Measurements from ENCODE around the gene PIAS1. TPM values are rescaled to one million over a fixed set of nuclear protein-coding genes. Genes with fewer than 3 reads are reported as not detected.
"Not testable (repeated sequence)": the region's sequence is repeated elsewhere in the genome, so short reads cannot be mapped to it uniquely, and the experiment has no call there.

The PIAS1 gene
- total RNA-seq, 4 donors from 2014 or later = 31.6 to 70.9 (median 40.3) TPM

DNA sequence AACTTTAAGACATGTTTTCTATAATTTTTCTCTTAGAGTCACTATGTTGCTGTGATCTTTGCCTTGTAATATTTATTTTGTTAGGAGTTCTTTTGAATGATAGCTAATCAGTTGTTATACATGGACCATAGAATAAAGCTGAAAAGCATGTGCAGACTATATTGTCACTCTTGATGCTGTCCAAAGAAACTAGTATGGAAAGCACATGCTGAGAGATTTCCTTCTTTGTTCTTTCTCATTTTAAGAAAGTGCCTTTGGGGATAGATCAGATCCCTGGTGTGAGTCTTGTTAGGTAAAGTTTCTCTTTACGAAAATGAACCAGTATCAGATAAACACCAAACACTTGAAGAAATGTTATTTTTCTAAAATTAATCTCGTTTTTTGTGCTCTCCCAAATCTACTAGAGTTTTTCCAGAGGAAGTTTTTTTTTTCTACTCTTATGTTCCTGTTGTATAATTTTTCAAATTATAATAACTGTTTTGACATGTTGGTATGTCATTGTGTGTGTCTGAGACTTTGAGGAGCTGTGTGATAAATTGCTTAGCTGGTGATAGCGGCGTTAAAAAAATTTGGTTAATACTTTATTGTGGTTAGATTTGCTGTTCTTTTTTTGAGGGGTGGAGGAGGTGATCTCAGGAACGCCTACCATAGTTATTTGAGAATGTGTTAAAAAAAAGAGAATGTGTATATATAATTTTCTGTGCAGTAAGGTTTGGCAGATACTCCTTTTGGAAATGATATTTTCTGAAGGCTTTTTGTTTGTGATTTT is 2.2 kb downstream of the PIAS1 start:
- ATAC-seq (ENCODE audit: low FRiP score) (no peak), DNase-seq (ENCODE audit: low spot score) (no peak)

DNA sequence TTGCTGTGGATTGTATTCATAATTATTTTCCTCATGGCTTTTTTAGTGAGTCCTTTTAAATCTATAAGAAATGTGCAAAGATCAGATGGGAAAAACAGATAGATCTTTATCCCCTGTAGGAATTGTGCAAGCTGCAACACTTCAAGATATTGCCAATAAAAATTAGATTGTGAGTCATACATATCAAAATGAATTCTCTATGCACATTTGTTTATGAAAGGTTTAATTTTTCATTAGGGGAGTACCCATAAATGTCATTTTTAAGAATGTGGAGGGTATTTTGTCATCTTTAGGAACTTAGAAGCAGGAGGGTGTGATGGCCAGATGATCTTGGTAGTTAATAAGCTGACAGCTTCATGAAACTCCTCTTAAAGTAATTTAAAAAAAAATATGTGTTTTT is 2.9 kb downstream of the PIAS1 start:
- DNase-seq (ENCODE audit: low spot score) (no peak), ATAC-seq (ENCODE audit: low FRiP score) (no peak)
- TF ChIP-seq, protein P1, sequence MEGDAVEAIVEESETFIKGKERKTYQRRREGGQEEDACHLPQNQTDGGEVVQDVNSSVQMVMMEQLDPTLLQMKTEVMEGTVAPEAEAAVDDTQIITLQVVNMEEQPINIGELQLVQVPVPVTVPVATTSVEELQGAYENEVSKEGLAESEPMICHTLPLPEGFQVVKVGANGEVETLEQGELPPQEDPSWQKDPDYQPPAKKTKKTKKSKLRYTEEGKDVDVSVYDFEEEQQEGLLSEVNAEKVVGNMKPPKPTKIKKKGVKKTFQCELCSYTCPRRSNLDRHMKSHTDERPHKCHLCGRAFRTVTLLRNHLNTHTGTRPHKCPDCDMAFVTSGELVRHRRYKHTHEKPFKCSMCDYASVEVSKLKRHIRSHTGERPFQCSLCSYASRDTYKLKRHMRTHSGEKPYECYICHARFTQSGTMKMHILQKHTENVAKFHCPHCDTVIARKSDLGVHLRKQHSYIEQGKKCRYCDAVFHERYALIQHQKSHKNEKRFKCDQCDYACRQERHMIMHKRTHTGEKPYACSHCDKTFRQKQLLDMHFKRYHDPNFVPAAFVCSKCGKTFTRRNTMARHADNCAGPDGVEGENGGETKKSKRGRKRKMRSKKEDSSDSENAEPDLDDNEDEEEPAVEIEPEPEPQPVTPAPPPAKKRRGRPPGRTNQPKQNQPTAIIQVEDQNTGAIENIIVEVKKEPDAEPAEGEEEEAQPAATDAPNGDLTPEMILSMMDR (IDR thresholded peaks at IDR 0.05) = no peak

More for the DNA sequence above, 2.2 kb downstream of the PIAS1 start:
- TF ChIP-seq, protein P1 (IDR thresholded peaks at IDR 0.05) = no peak

DNA sequence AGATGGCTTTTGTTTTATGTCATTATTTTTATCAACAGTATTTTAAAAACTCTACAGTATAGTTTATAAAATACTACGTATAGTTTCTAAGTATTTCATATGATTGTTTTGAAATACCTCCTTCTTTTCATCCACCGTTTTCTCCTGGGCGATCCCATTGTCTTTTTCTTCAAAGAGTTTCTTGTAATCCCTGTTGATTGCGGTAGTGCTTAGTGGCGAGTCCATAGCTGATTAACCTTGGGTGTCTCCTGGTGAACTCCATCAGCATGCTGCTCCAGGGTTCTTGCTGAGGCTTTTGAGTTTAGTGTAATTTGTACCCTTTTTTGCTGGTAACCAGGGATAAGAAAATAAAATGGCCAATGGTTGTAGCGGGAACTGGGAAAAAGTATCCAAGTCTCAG is 3.6 kb downstream of the PIAS1 start:
- DNase-seq (ENCODE audit: low spot score) = no peak
- ATAC-seq (ENCODE audit: low FRiP score) = no peak
- TF ChIP-seq, protein P1 (IDR thresholded peaks at IDR 0.05) = no peak

DNA sequence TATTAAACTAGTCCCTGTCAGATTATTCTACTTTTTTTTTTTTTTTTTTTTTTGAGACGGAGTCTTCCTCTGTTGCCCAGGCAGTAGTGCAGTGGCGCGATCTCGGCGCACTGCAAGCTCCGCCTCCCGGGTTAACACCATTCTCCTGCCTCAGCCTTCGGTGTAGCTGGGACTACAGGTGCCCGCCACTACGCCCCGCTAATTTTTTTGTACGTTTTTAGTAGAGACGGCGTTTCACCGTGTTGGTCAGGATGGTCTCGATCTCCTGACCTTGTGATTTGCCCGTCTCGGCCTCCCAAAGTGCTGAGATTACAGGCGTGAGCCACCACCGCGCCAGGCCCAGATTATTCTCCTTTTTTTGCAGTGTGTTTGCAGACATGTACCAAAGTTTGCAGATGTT is 4.9 kb downstream of the PIAS1 start:
- not testable (repeated sequence) for DNase-seq (ENCODE audit: low spot score); ATAC-seq (ENCODE audit: low FRiP score)

DNA sequence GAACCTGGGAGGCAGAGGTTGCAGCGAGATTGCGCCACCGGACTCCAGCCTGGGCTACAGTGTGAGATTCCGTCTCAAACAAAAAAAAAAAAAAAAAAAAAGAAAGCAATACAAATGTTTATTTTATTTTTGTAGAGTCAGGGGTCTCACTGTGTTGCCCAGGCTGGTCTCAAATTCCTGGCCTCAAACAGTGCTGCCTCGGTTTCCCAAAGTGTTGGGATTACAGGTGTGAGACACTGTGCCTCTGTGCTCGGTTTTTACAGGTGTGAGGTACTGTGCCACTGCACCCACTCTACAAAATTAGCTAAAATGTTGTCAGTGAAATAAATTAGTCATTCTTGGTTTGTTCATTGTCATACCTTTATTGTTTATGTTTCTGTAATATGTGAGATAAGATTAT is 5.5 kb downstream of the PIAS1 start:
- TF ChIP-seq, protein P1 (IDR thresholded peaks at IDR 0.05) = no peak
- DNase-seq (ENCODE audit: low spot score) (no peak), ATAC-seq (ENCODE audit: low FRiP score) (no peak)

DNA sequence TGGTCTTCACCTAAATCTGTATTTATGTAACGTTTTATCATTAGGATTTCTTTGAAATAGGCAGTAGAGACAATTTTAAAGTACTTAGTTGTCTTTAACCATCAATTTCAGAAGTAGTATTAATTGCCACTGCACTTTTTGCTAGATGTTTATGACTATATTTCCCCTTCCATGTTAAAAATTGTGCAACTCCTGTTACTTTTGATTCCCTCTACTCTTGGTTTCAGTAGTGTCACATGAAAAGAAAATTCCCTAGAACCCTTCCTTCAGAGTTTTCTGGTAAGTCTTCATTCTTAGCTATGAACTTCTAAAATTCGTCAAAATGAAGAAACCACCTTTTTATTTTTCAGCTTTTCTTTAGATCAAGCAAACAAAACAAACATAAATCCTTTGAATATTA is 7.1 kb downstream of the PIAS1 start:
- ATAC-seq (ENCODE audit: low FRiP score) (no peak), DNase-seq (ENCODE audit: low spot score) (no peak)
- TF ChIP-seq, protein P1 (IDR thresholded peaks at IDR 0.05) = no peak

DNA sequence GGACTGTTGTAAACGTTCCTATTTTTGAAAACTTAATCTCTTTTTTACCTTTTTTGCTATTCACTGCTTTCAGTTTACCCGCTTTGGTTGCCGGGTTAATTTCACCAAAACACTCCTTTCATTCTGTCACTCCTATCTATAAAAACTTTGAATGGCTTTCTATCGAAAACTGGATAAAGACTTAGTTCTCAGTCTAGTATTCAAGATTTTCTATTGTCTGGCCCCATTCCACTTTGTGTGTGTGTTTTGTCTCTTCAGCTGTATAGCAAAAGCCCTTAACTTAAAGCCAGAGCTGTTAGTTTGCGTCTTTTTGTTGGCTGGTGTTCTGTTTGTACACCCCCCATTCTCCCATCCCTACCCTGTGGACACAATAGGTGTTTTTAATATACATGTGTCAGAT is 7.5 kb downstream of the PIAS1 start:
- no peak for ATAC-seq (ENCODE audit: low FRiP score)
- TF ChIP-seq, protein P1 (IDR thresholded peaks at IDR 0.05) = no peak
- no peak for DNase-seq (ENCODE audit: low spot score)

Measured in omental fat pad (tissue), 4 donors.